SU-DHL-6 (cell line): ENCODE results near the gene TP73.
A peak's percentile ranks its signal among the peaks of the same experiment; 100 is the strongest.

ENCODE experiments used
- H2AFZ ChIP-seq: fragments of 200-600 bp; sonication (generic); 2 replicates; pipeline ENCODE4 v1.6.1; 2014; ENCODE audit warnings: low read depth, mild to moderate bottlenecking, moderate library complexity, mixed read lengths, antibody characterized with exemption, low read length; ENCODE audit not compliant: severe bottlenecking
- H3F3A ChIP-seq: fragments of 200-600 bp; shearing (Covaris generic); 2 replicates; pipeline ENCODE4 v1.6.0; 2016; ENCODE audit warnings: antibody characterized with exemption, mild to moderate bottlenecking; ENCODE audit not compliant: insufficient read depth
- H3K27ac ChIP-seq: fragments of 200-600 bp; sonication (generic); 2 replicates; pipeline ENCODE4 v1.5.1; 2016; ENCODE audit warnings: low read depth, mild to moderate bottlenecking, low read length, moderate library complexity, mixed read lengths
- H3K27me3 ChIP-seq: fragments of 200-600 bp; sonication (generic), shearing (Covaris generic); 2 replicates; pipeline ENCODE4 v1.6.0; 2014; ENCODE audit warnings: mild to moderate bottlenecking, low read length
- H3K36me3 ChIP-seq: fragments of 200-600 bp; sonication (generic); 2 replicates; pipeline ENCODE4 v1.6.1; 2014; ENCODE audit warnings: mild to moderate bottlenecking, low read length, mixed read lengths
- H3K4me2 ChIP-seq: fragments of 300-600, 200-600 bp; shearing (Covaris generic), sonication (generic); 2 replicates; pipeline ENCODE4 v1.6.0; 2014; ENCODE audit warnings: low read length, low read depth, mild to moderate bottlenecking; ENCODE audit not compliant: poor library complexity, severe bottlenecking
- H3K4me3 ChIP-seq: fragments of 200-600 bp; sonication (generic); 2 replicates; pipeline ENCODE4 v1.5.1; 2014; ENCODE audit warnings: antibody characterized with exemption, low read length, mild to moderate bottlenecking, mixed read lengths; ENCODE audit not compliant: insufficient read depth, poor library complexity, severe bottlenecking
- H3K79me2 ChIP-seq: fragments of 200-600 bp; sonication (generic); 2 replicates; pipeline ENCODE4 v1.6.1; 2014; ENCODE audit warnings: mild to moderate bottlenecking, low read length, moderate library complexity; ENCODE audit not compliant: insufficient read depth
- H3K9ac ChIP-seq: fragments of 200-600 bp; sonication (generic); 2 replicates; pipeline ENCODE4 v1.7.0; 2014; ENCODE audit warnings: mild to moderate bottlenecking, low read length
- H3K9me2 ChIP-seq: fragments of 200-600 bp; sonication (generic); replicated peaks from 2 replicates; pipeline ENCODE4 v1.6.1; 2014; ENCODE audit warnings: low read length; ENCODE audit not compliant: insufficient read depth
- H3K9me3 ChIP-seq: fragments of 200-600 bp; sonication (generic); 2 replicates; pipeline ENCODE4 v1.6.1; 2014; ENCODE audit warnings: low read length, mixed read lengths; ENCODE audit not compliant: insufficient read depth
- H4K20me1 ChIP-seq: fragments of 200-600 bp; sonication (generic); 2 replicates; pipeline ENCODE4 v1.6.1; 2014; ENCODE audit warnings: low read depth, mild to moderate bottlenecking, antibody characterized with exemption, low read length, moderate library complexity, mixed read lengths
- CTCF ChIP-seq: fragments of 200-600 bp; sonication (generic); IDR thresholded peaks from one replicate; pipeline ENCODE4 v1.5.1; 2017; ENCODE audit warnings: antibody characterized with exemption, mild to moderate bottlenecking, low read length, moderate library complexity; ENCODE audit not compliant: insufficient read depth, poor library complexity, severe bottlenecking
- EZH2phosphoT487 ChIP-seq: fragments of 200-600 bp; sonication (generic), shearing (Covaris generic); conservative IDR thresholded peaks from 2 replicates; pipeline ENCODE4 v1.6.1; 2018; ENCODE audit warnings: mild to moderate bottlenecking, antibody characterized with exemption, low read length, moderate library complexity, mixed read lengths

Gene TP73

GRCh38 chr1:3771108-3772026 lies 119.1 kb downstream of the TP73 start:
- Histone ChIP-seq H3K4me3 (peak overlapping the region; percentile 29), H3K9me3 (no peaks in the 10 kb centered on the region), H2AFZ (no peak overlapping the region), H3F3A (no peaks in the 10 kb centered on the region), H3K27me3 (no peaks in the 10 kb centered on the region), H3K27ac (no peak overlapping the region), H3K9me2 (no peaks in the 10 kb centered on the region), H3K4me2 (peak overlapping the region; percentile 43), H3K36me3 (no peaks in the 10 kb centered on the region), H3K79me2 (no peaks in the 10 kb centered on the region), H3K9ac (peak overlapping the region; percentile 16; the same call in 1 of the 2 replicates), H4K20me1 (no peaks in the 10 kb centered on the region)
- no peak for TF ChIP-seq CTCF
- no peak for TF ChIP-seq EZH2phosphoT487

DNA sequence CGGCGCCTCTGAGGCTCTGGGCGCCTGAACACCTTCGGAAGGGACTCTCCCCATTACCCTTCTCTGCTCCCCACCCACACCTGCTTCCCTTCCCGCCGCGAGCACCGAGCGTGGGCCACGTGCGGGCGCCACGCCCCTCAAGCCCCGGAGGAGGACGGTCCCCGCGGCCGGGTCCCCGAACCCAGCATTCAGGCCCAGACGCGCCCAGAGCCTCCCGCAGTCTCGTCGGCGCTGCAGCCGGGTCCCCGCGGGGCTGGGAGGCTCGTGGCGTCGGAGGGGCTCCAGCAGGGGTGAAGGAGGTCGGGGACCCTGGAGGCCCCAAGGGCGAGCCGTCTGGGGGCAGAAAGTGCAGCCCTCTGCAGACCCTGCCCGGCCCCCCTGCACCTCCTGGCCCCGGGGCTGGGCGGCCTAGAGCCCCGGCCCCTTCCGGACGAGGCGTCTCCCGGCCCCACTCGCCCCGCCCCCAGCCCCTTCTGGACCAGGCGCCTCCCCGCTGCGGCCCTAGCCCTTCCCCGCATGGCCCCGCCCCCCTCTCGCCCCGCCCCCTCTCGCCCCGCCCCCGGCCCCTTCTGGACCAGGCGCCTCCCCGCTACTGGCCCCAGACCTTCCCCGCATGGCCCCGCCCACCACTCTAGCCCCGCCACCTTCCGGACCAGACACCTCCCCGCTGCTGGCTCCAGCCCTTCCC lies 119.9 kb downstream of the TP73 start:
- Histone ChIP-seq H3K9me2 (no peaks in the 10 kb centered on the region), H3K79me2 (no peaks in the 10 kb centered on the region), H3K9ac (peak overlapping the region; percentile 16; the same call in 1 of the 2 replicates), H3K27me3 (no peaks in the 10 kb centered on the region), H3K9me3 (no peaks in the 10 kb centered on the region), H3K4me2 (peak overlapping the region; percentile 43), H2AFZ (no peak overlapping the region), H4K20me1 (no peaks in the 10 kb centered on the region), H3K36me3 (no peaks in the 10 kb centered on the region), H3K27ac (no peak overlapping the region), H3F3A (no peaks in the 10 kb centered on the region), H3K4me3 (peak overlapping the region; percentile 29)
- TF ChIP-seq EZH2phosphoT487 (no peak), CTCF (no peak)

GRCh38 chr1:3772715-3773571 lies 120.6 kb downstream of the TP73 start, which contains the start of gene SMIM1:
Gene SMIM1, plus strand, starts transcription at chr1:3772749. Its CDS starts 2,625 bp downstream, at chr1:3775374.
- no peaks in the 10 kb centered on the region for H3K79me2 ChIP-seq
- H3K36me3 ChIP-seq = no peaks in the 10 kb centered on the region
- peak within 1 kb of the TSS; percentile 29 for H3K4me3 ChIP-seq
- H3K27me3 ChIP-seq = no peaks in the 10 kb centered on the region
- peak within 1 kb of the TSS; percentile 43 for H3K4me2 ChIP-seq
- no peaks in the 10 kb centered on the region for H4K20me1 ChIP-seq
- no peak within 1 kb of the TSS for H3K27ac ChIP-seq
- no peaks in the 10 kb centered on the region for H3K9me2 ChIP-seq
- H3K9me3 ChIP-seq = no peaks in the 10 kb centered on the region
- H3F3A ChIP-seq = no peaks in the 10 kb centered on the region
- TF ChIP-seq EZH2phosphoT487 = no peak
- no peak for TF ChIP-seq CTCF
- peak within 1 kb of the TSS; percentile 16; the same call in 1 of the 2 replicates for H3K9ac ChIP-seq
- no peak within 1 kb of the TSS for H2AFZ ChIP-seq
